H1 (cell line): Measurements from ENCODE around the gene SLC25A26. TPM values are rescaled to one million over a fixed set of nuclear protein-coding genes. Genes with fewer than 3 reads are reported as not detected.

Experiments used
- ASH2L ChIP-seq: fragments of 200-600, 300-600 bp; sonication (generic); IDR thresholded peaks from one replicate; pipeline ENCODE4 v1.7.1; 2017; ENCODE audit warnings: low read length
- CBX8 ChIP-seq: fragments of 300-800, 300-1000 bp; sonication (generic); IDR thresholded peaks from 2 replicates; pipeline ENCODE4 v1.7.1; 2016; ENCODE audit warnings: low read depth, low read length, borderline replicate concordance
- NANOG ChIP-seq: IDR thresholded peaks from 2 replicates; pipeline ENCODE4 v1.6.1; 2011; ENCODE audit warnings: low read length, low read depth, mild to moderate bottlenecking, inconsistent platforms; ENCODE audit not compliant: insufficient read depth, poor library complexity, severe bottlenecking
- SIN3A ChIP-seq, 2 experiments: IDR thresholded peaks in 1 of 2; conservative IDR thresholded peaks in 1 of 2; 2 replicates each; pipeline ENCODE4 v1.6.1; 2011 to 2012; ENCODE audit warnings: low read length in 2 of 2, improper control_type of control experiment in 1 of 2, low read depth in 1 of 2, mild to moderate bottlenecking in 1 of 2
- TCF12 ChIP-seq: IDR thresholded peaks from 2 replicates; pipeline ENCODE4 v1.6.1; 2011; ENCODE audit warnings: low read depth, mild to moderate bottlenecking, low read length
- YY1 ChIP-seq: IDR thresholded peaks from 2 replicates; pipeline ENCODE4 v1.6.1; 2011; ENCODE audit warnings: low read depth, mild to moderate bottlenecking, low read length
- polyA plus RNA-seq, 7 experiments: library from polyadenylated mRNA; depleted of rRNA in 3 of 7; stranded (reverse) in 5 of 7; unstranded in 2 of 7; fragments of >200 nt in 5 of 7; fragments of 200-250 nt in 2 of 7; gene quantifications; 1 replicate in 5 of 7; 2 replicates in 1 of 7; 4 replicates in 1 of 7; pipeline versions ENCODE4 v1.2.1 to v1.2.3, GENCODE V29; 2011 to 2013; ENCODE audit warnings: missing spikeins in 2 of 7, mixed read lengths in 2 of 7
- total RNA-seq: library from RNA; stranded (reverse); fragmentation: NEBNext Ultra II Directional; extraction: Animal tissue kit (Norgen Biotek cat#: 25700); gene quantifications from 2 replicates; pipeline ENCODE4 v1.2.1, GENCODE V29; 2021
- TF ChIP-seq, protein P1 (sequence below): fragments of 300-600 bp; sonication (generic); IDR thresholded peaks from 2 replicates; pipeline ENCODE4 v1.7.1; 2012; ENCODE audit warnings: low read length, moderate library complexity, mild to moderate bottlenecking, inconsistent platforms; ENCODE audit not compliant: insufficient replicate concordance
- TF ChIP-seq, protein P2 (sequence below): IDR thresholded peaks from 2 replicates; pipeline ENCODE4 v1.6.1; 2012; ENCODE audit warnings: low read length, inconsistent platforms

Gene SLC25A26
- total and polyA plus RNA-seq, 2 of the 8 experiments (the other 6 are each of a cell fraction or from before 2014, with no cell fraction given), result 30.0 to 37.0 TPM

GRCh38 chr3:66361356-66361755, 140.6 kb downstream of the SLC25A26 start (continued):
- TF ChIP-seq, protein P1, sequence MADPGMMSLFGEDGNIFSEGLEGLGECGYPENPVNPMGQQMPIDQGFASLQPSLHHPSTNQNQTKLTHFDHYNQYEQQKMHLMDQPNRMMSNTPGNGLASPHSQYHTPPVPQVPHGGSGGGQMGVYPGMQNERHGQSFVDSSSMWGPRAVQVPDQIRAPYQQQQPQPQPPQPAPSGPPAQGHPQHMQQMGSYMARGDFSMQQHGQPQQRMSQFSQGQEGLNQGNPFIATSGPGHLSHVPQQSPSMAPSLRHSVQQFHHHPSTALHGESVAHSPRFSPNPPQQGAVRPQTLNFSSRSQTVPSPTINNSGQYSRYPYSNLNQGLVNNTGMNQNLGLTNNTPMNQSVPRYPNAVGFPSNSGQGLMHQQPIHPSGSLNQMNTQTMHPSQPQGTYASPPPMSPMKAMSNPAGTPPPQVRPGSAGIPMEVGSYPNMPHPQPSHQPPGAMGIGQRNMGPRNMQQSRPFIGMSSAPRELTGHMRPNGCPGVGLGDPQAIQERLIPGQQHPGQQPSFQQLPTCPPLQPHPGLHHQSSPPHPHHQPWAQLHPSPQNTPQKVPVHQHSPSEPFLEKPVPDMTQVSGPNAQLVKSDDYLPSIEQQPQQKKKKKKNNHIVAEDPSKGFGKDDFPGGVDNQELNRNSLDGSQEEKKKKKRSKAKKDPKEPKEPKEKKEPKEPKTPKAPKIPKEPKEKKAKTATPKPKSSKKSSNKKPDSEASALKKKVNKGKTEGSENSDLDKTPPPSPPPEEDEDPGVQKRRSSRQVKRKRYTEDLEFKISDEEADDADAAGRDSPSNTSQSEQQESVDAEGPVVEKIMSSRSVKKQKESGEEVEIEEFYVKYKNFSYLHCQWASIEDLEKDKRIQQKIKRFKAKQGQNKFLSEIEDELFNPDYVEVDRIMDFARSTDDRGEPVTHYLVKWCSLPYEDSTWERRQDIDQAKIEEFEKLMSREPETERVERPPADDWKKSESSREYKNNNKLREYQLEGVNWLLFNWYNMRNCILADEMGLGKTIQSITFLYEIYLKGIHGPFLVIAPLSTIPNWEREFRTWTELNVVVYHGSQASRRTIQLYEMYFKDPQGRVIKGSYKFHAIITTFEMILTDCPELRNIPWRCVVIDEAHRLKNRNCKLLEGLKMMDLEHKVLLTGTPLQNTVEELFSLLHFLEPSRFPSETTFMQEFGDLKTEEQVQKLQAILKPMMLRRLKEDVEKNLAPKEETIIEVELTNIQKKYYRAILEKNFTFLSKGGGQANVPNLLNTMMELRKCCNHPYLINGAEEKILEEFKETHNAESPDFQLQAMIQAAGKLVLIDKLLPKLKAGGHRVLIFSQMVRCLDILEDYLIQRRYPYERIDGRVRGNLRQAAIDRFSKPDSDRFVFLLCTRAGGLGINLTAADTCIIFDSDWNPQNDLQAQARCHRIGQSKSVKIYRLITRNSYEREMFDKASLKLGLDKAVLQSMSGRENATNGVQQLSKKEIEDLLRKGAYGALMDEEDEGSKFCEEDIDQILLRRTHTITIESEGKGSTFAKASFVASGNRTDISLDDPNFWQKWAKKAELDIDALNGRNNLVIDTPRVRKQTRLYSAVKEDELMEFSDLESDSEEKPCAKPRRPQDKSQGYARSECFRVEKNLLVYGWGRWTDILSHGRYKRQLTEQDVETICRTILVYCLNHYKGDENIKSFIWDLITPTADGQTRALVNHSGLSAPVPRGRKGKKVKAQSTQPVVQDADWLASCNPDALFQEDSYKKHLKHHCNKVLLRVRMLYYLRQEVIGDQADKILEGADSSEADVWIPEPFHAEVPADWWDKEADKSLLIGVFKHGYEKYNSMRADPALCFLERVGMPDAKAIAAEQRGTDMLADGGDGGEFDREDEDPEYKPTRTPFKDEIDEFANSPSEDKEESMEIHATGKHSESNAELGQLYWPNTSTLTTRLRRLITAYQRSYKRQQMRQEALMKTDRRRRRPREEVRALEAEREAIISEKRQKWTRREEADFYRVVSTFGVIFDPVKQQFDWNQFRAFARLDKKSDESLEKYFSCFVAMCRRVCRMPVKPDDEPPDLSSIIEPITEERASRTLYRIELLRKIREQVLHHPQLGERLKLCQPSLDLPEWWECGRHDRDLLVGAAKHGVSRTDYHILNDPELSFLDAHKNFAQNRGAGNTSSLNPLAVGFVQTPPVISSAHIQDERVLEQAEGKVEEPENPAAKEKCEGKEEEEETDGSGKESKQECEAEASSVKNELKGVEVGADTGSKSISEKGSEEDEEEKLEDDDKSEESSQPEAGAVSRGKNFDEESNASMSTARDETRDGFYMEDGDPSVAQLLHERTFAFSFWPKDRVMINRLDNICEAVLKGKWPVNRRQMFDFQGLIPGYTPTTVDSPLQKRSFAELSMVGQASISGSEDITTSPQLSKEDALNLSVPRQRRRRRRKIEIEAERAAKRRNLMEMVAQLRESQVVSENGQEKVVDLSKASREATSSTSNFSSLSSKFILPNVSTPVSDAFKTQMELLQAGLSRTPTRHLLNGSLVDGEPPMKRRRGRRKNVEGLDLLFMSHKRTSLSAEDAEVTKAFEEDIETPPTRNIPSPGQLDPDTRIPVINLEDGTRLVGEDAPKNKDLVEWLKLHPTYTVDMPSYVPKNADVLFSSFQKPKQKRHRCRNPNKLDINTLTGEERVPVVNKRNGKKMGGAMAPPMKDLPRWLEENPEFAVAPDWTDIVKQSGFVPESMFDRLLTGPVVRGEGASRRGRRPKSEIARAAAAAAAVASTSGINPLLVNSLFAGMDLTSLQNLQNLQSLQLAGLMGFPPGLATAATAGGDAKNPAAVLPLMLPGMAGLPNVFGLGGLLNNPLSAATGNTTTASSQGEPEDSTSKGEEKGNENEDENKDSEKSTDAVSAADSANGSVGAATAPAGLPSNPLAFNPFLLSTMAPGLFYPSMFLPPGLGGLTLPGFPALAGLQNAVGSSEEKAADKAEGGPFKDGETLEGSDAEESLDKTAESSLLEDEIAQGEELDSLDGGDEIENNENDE, result no peak
- TF ChIP-seq CBX8 (no peak), NANOG (no peak), ASH2L (no peak), TCF12 (no peak), YY1 (no peak), SIN3A (conservative IDR thresholded peaks at IDR 0.05 in 1 of 2, IDR thresholded peaks at IDR 0.05 in 1 of 2; ENCODE audit: low read depth in 1 of 2, low read length in 2 of 2) (no peak)
- TF ChIP-seq, protein P2, sequence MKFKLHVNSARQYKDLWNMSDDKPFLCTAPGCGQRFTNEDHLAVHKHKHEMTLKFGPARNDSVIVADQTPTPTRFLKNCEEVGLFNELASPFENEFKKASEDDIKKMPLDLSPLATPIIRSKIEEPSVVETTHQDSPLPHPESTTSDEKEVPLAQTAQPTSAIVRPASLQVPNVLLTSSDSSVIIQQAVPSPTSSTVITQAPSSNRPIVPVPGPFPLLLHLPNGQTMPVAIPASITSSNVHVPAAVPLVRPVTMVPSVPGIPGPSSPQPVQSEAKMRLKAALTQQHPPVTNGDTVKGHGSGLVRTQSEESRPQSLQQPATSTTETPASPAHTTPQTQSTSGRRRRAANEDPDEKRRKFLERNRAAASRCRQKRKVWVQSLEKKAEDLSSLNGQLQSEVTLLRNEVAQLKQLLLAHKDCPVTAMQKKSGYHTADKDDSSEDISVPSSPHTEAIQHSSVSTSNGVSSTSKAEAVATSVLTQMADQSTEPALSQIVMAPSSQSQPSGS, result no peak
- TF ChIP-seq, all 59 proteins: peak for 0
